ENCODE measurements around the gene SGMS2.

Gene SGMS2

GRCh38 chr4:107828315-107829090, 3.8 kb downstream of the SGMS2 start:
- DNase-seq (ENCODE audit: low read depth in 2 of 2) = no peak

- DNase-seq (ENCODE audit: low read depth in 2 of 2) = no peak
These were observed 6.4 kb downstream of the SGMS2 start for GRCh38 chr4:107831140-107831539.

- no peak for DNase-seq (ENCODE audit: low read depth in 2 of 2)
These were observed 7.6 kb downstream of the SGMS2 start for GRCh38 chr4:107832275-107832807.

GRCh38 chr4:107834241-107834794, 9.6 kb downstream of the SGMS2 start:
- no peak for DNase-seq (ENCODE audit: low read depth in 2 of 2)

- no peak for DNase-seq (ENCODE audit: low read depth in 2 of 2)
These were observed 10.7 kb downstream of the SGMS2 start for GRCh38 chr4:107835406-107835805.

GRCh38 chr4:107837317-107837716, 12.6 kb downstream of the SGMS2 start:
- no peak for DNase-seq (ENCODE audit: low read depth in 2 of 2)

- DNase-seq (ENCODE audit: low read depth in 2 of 2) = no peak
These were observed 13.3 kb downstream of the SGMS2 start for GRCh38 chr4:107837776-107838618.

- no peak for DNase-seq (ENCODE audit: low read depth in 2 of 2)
These were observed 14.3 kb downstream of the SGMS2 start for GRCh38 chr4:107838861-107839565.

GRCh38 chr4:107843391-107843790, 18.7 kb downstream of the SGMS2 start:
- no peak for DNase-seq (ENCODE audit: low read depth in 2 of 2)

GRCh38 chr4:107845681-107846080, 20.9 kb downstream of the SGMS2 start:
- DNase-seq (ENCODE audit: low read depth in 2 of 2) = no peak

GRCh38 chr4:107850438-107850837, 25.7 kb downstream of the SGMS2 start:
- no peak for DNase-seq (ENCODE audit: low read depth in 2 of 2)

GRCh38 chr4:107853444-107854355, 29.0 kb downstream of the SGMS2 start:
- DNase-seq (ENCODE audit: low read depth in 2 of 2) = no peak

GRCh38 chr4:107854356-107855022, 29.8 kb downstream of the SGMS2 start:
- DNase-seq (ENCODE audit: low read depth in 2 of 2) = no peak

GRCh38 chr4:107855723-107856122, 31.0 kb downstream of the SGMS2 start:
- no peak for DNase-seq (ENCODE audit: low read depth in 2 of 2)

GRCh38 chr4:107856901-107857300, 32.2 kb downstream of the SGMS2 start:
- DNase-seq (ENCODE audit: low read depth in 2 of 2) = no peak

- no peak for DNase-seq (ENCODE audit: low read depth in 2 of 2)
These were observed 33.0 kb downstream of the SGMS2 start for GRCh38 chr4:107857741-107858140.

- no peak for DNase-seq (ENCODE audit: low read depth in 2 of 2)
These were observed 33.5 kb downstream of the SGMS2 start for GRCh38 chr4:107858158-107858742.

GRCh38 chr4:107862658-107863057, 37.9 kb downstream of the SGMS2 start:
- no peak for DNase-seq (ENCODE audit: low read depth in 2 of 2)

- DNase-seq (ENCODE audit: low read depth in 2 of 2) = no peak
These were observed 38.7 kb downstream of the SGMS2 start for GRCh38 chr4:107863416-107863815.

Measured in stimulated activated CD8-positive, alpha-beta memory T cell treated with anti-CD3 and anti-CD28 coated beads, Interleukin-2, amount 100 ng/mL, for 1 hour (primary cell).